ENCODE measurements around the gene AMD1. TPM values are rescaled to one million over a fixed set of nuclear protein-coding genes. Genes with fewer than 3 reads are reported as not detected.

AMD1 gene
- total and polyA plus RNA-seq, 10 of the 15 experiments (the other 5 are each of a cell fraction or from before 2014, with no cell fraction given), result 58.2 to 116 (median 79.3) TPM

GRCh38 chr6:110873981-110874879 is at the start of gene AMD1 (continued):
- TF ChIP-seq IRF5 (IDR thresholded peaks at IDR 0.05; ENCODE audit: borderline replicate concordance) (peak; percentile 66), EED (IDR thresholded peaks at IDR 0.05; ENCODE audit: low read depth) (no peak), PBX3 (IDR thresholded peaks at IDR 0.05; ENCODE audit: insufficient replicate concordance, low read depth, low read length) (peak; percentile 99), NFXL1 (IDR thresholded peaks at IDR 0.05; ENCODE audit: borderline replicate concordance) (no peak), EZH2 (IDR thresholded peaks at IDR 0.05; ENCODE audit: borderline replicate concordance, control insufficient read depth, low read depth, low read length) (no peak), BMI1 (IDR thresholded peaks at IDR 0.05; ENCODE audit: borderline replicate concordance) (no peak), E2F8 (IDR thresholded peaks at IDR 0.05; ENCODE audit: low read depth, partially characterized antibody) (no peak), FOS (IDR thresholded peaks at IDR 0.05; ENCODE audit: borderline replicate concordance, extremely low read depth, insufficient read length) (no peak), RUNX3 (IDR thresholded peaks at IDR 0.05; ENCODE audit: low read length) (no peak; the same call in 1 of the 2 replicates), CREB1 (IDR thresholded peaks at IDR 0.05; ENCODE audit: low read depth) (peak; percentile 96), ZNF217 (IDR thresholded peaks at IDR 0.05) (no peak), SIN3A (IDR thresholded peaks at IDR 0.05; ENCODE audit: low read depth, low read length) (peak; percentile 45), REST (IDR thresholded peaks at IDR 0.05; ENCODE audit: low read depth, low read length) (peak; percentile 60), WRNIP1 (IDR thresholded peaks at IDR 0.05; ENCODE audit: borderline replicate concordance, low read depth, low read length) (no peak), ATF3 (IDR thresholded peaks at IDR 0.05; ENCODE audit: borderline replicate concordance, extremely low read depth, low read depth, low read length) (no peak), ELK1 (IDR thresholded peaks at IDR 0.05; ENCODE audit: low read depth, low read length) (no peak), MEF2A (IDR thresholded peaks at IDR 0.05; ENCODE audit: insufficient read depth, low read depth, low read length) (no peak; the same call in 1 of the 2 replicates), CHD2 (IDR thresholded peaks at IDR 0.05; ENCODE audit: borderline replicate concordance, low read depth, low read length) (peak; percentile 88)

Measured in GM12878 (cell line).